HG02588 (cell line): ENCODE results near the gene CHRNA4.

Source experiments
- ATAC-seq: cut with Tn5 transposase; IDR thresholded peaks from one replicate; pipeline ENCODE4 v1.9.1; 2021; ENCODE audit warnings: mild to moderate bottlenecking, moderate library complexity; ENCODE audit not compliant: unreplicated experiment

Gene CHRNA4

DNA sequence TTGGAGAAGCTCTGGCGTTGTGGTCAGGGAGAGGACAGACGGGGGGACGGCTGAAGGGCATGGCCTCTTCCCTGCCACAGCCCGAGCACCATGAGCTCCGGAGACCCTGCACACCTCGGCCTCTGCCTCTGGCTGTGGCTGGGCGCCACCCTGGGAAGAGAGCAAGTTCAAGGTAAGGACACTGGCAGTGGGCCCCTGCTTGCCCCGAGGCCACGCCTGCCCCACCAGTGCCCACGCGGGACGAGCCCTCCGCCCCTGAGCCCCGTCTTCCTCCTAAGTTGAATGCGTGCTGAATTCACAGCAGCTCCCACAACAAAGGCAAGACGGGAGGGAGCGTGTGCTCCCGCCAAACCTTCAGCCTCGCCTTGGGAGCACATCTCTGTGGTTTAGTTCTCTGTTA lies 66.1 kb downstream of the CHRNA4 start:
- ATAC-seq, result no peak

DNA sequence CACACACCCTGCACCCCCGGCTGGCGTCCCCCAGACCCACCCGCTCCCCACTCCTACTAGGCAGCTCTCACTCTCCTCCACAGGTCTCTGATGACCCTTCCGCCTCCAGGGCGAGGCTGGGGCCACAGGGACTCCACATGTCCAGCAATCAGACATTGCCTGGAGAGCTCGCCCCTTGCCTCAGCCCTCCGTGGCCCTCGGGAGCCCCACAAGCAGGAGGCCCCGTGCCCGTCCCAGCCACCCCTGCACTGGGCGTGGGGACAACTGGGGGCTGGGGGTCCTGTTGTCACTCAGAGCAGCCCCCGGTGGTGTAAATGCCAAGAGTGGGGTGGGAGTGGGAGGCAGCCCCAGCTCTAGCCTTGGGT lies 66.6 kb downstream of the CHRNA4 start:
- no peak for ATAC-seq

DNA sequence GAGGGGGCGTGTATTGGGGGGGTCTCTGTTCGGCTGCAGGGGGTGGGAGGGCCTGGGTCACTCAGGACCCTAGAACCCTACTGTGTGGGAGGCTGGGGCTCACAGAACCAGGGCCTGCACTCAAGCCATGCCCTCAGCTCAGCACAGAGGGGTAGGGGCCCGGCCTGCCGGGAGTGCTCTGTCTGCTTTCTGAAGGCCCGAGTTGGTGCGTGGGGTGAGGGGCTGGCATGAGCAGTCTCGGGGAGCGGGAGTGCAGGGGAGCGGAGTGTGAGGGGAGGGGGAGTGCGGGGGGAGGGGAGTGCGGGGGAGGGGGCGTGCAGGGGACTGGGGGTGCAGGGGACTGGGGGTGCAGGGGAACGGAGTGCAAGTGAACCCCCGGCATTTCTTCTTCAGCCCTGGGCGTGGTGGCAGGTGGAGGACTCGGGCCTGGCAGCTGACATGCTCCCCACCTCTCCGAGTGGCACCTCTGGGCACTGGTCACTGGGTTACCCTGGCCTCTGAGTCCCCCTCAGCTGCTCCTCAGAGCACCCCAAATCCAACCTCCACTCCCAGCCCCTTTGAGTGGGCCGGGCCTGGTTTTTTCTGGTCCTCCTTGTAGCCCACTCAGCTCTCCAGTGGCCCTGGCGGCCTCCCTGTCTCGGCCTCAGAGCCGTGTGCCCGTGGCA lies 67.1 kb downstream of the CHRNA4 start:
- no peak for ATAC-seq

DNA sequence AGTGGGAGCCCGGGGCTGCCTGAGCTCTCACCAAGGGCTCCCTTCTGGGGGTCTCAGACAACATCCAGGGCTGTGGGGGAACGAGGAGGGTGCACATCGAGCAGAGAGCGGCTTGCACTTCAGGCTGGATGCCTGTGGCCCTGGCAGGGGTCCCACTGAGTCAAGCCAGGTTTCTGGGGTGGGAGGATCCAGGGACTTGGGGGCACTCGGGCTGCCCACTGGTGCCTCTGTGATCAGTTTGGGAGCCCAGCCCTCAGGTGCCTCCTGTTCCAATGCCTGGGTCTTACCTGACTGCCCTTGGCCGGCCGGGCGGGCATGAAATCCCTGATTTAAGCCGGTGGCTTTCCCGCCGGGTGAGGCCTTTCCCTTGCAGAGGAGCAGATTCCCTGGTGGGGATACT lies 67.7 kb downstream of the CHRNA4 start:
- no peak for ATAC-seq
